SIG-M5 treated with dmso at 0.1 percent for 504 hours (cell line): Measurements from ENCODE around the gene MYO10.
A peak's percentile ranks its signal among the peaks of the same experiment; 100 is the strongest.
"Not testable (repeated sequence)": the region's sequence is repeated elsewhere in the genome, so short reads cannot be mapped to it uniquely, and the experiment has no call there.

Experiments
- DNase-seq: peaks from one replicate; lab custom pipeline; 2025; ENCODE audit not compliant: unreplicated experiment; lab: John Stamatoyannopoulos, UW

Gene MYO10

GRCh38 chr5:16864631-16865131, 71.4 kb downstream of the MYO10 start:
- no peak for DNase-seq

- no peak for DNase-seq
These were observed 72.6 kb downstream of the MYO10 start for GRCh38 chr5:16863469-16863946.

GRCh38 chr5:16862777-16863176, 73.3 kb downstream of the MYO10 start:
- no peak for DNase-seq

- DNase-seq = no peak
These were observed 76.7 kb downstream of the MYO10 start for GRCh38 chr5:16859346-16859745.

- DNase-seq = no peak
These were observed 77.9 kb downstream of the MYO10 start for GRCh38 chr5:16858151-16858550.

GRCh38 chr5:16857635-16858034, 78.5 kb downstream of the MYO10 start:
- no peak for DNase-seq

- no peak for DNase-seq
These were observed 79.6 kb downstream of the MYO10 start for GRCh38 chr5:16856531-16856930.

- no peak for DNase-seq
These were observed 80.2 kb downstream of the MYO10 start for GRCh38 chr5:16855898-16856297.

- DNase-seq = no peak
These were observed 80.6 kb downstream of the MYO10 start for GRCh38 chr5:16855485-16855884.

GRCh38 chr5:16854351-16854750, 81.7 kb downstream of the MYO10 start:
- peak; percentile 6 for DNase-seq

- DNase-seq = no peak
These were observed 82.6 kb downstream of the MYO10 start for GRCh38 chr5:16853518-16853917.

- DNase-seq = no peak
These were observed 83.7 kb downstream of the MYO10 start for GRCh38 chr5:16852251-16853005.

GRCh38 chr5:16849775-16850174, 86.3 kb downstream of the MYO10 start:
- no peak for DNase-seq

- DNase-seq = no peak
These were observed 86.9 kb downstream of the MYO10 start for GRCh38 chr5:16849181-16849580.

- DNase-seq = no peak
These were observed 91.1 kb downstream of the MYO10 start for GRCh38 chr5:16844952-16845351.

GRCh38 chr5:16842896-16843295, 93.2 kb downstream of the MYO10 start:
- peak; percentile 13 for DNase-seq

- no peak for DNase-seq
These were observed 94.7 kb downstream of the MYO10 start for GRCh38 chr5:16841416-16841815.

GRCh38 chr5:16837305-16837704, 98.8 kb downstream of the MYO10 start:
- no peak for DNase-seq

- DNase-seq = no peak
These were observed 102.1 kb downstream of the MYO10 start for GRCh38 chr5:16834029-16834428.

GRCh38 chr5:16831326-16831725, 104.8 kb downstream of the MYO10 start:
- DNase-seq = not testable (repeated sequence)

- no peak for DNase-seq
These were observed 108.3 kb downstream of the MYO10 start for GRCh38 chr5:16827755-16828154.

- DNase-seq = no peak
These were observed 109.5 kb downstream of the MYO10 start for GRCh38 chr5:16826379-16827125.
